HG03460 (cell line): Measurements from ENCODE around the gene SSNA1.

ENCODE experiments used
- ATAC-seq: cut with Tn5 transposase; IDR thresholded peaks from one replicate; pipeline ENCODE4 v1.9.1; 2021; ENCODE audit not compliant: unreplicated experiment

Gene SSNA1

GRCh38 chr9:137180491-137180890 is 8.0 kb upstream of the SSNA1 start:
- ATAC-seq, result no peak

GRCh38 chr9:137181680-137182079 is 6.8 kb upstream of the SSNA1 start:
- no peak for ATAC-seq

GRCh38 chr9:137182836-137183235 is 5.6 kb upstream of the SSNA1 start:
- ATAC-seq, result no peak

GRCh38 chr9:137183980-137184595 is 4.4 kb upstream of the SSNA1 start:
- no peak for ATAC-seq

GRCh38 chr9:137184881-137185660 is 3.4 kb upstream of the SSNA1 start:
- no peak for ATAC-seq

GRCh38 chr9:137185921-137186320 is 2.6 kb upstream of the SSNA1 start:
- ATAC-seq, result no peak

GRCh38 chr9:137186385-137186784 is 2.1 kb upstream of the SSNA1 start:
- ATAC-seq, result no peak

- ATAC-seq, result no peak
Observed at GRCh38 chr9:137187386-137187785, 1.1 kb upstream of the SSNA1 start.

- ATAC-seq, result no peak
Observed at GRCh38 chr9:137188086-137188489, 388 bp upstream of the SSNA1 start.

- ATAC-seq, result no peak
Observed at GRCh38 chr9:137189297-137190295, 1.1 kb downstream of the SSNA1 start.

- no peak for ATAC-seq
Observed at GRCh38 chr9:137190315-137190856, 1.9 kb downstream of the SSNA1 start.

- no peak for ATAC-seq
Observed at GRCh38 chr9:137191245-137191644, 2.8 kb downstream of the SSNA1 start.

- ATAC-seq, result no peak
Observed at GRCh38 chr9:137191691-137192447, 3.4 kb downstream of the SSNA1 start.

GRCh38 chr9:137192448-137192780 is 3.9 kb downstream of the SSNA1 start:
- no peak for ATAC-seq

- ATAC-seq, result no peak
Observed at GRCh38 chr9:137192859-137193258, 4.4 kb downstream of the SSNA1 start.

GRCh38 chr9:137193771-137194170 is 5.3 kb downstream of the SSNA1 start:
- ATAC-seq, result no peak

GRCh38 chr9:137194388-137194787 is 5.9 kb downstream of the SSNA1 start:
- ATAC-seq, result no peak

GRCh38 chr9:137194909-137195308 is 6.4 kb downstream of the SSNA1 start:
- no peak for ATAC-seq

GRCh38 chr9:137195525-137196220 is 7.2 kb downstream of the SSNA1 start:
- ATAC-seq, result no peak
